Renal cortex interstitium (tissue), 11 donors: ENCODE data around the gene MYRIP. TPM values are rescaled to one million over a fixed set of nuclear protein-coding genes. Genes with fewer than 3 reads are reported as not detected.
"Not testable (repeated sequence)": the region's sequence is repeated elsewhere in the genome, so short reads cannot be mapped to it uniquely, and the experiment has no call there.

ENCODE experiments used
- DNase-seq, 11 donors: peaks; one replicate each; pipeline ENCODE4 v3.0.0-alpha.2; 2013; ENCODE audit warnings: low read depth in 9 of 11, low spot score in 4 of 11; ENCODE audit errors: extremely low read depth in 1 of 11
- polyA plus RNA-seq, 3 donors: library from polyadenylated mRNA; unstranded; fragments of 120-200 nt; gene quantifications; one replicate each; pipeline ENCODE4 v1.2.1, GENCODE V29; 2013; ENCODE audit not compliant: insufficient read length in 3 of 3

The MYRIP gene
- polyA plus RNA-seq, 3 donors, result 1.9 to 2.3 (median 2.0) TPM

GRCh38 chr3:40097131-40098117 is 288.0 kb downstream of the MYRIP start:
- no peak for DNase-seq

GRCh38 chr3:40098261-40098759 is 288.9 kb downstream of the MYRIP start:
- no peak for DNase-seq

GRCh38 chr3:40099871-40100270 is 290.5 kb downstream of the MYRIP start:
- no peak for DNase-seq

GRCh38 chr3:40102182-40102581 is 292.8 kb downstream of the MYRIP start:
- DNase-seq, result no peak

- DNase-seq, result no peak
Measured at GRCh38 chr3:40103829-40104228, 294.4 kb downstream of the MYRIP start.

GRCh38 chr3:40104441-40104840 is 295.0 kb downstream of the MYRIP start:
- no peak for DNase-seq

GRCh38 chr3:40108643-40109042 is 299.2 kb downstream of the MYRIP start:
- no peak for DNase-seq

- DNase-seq, result peak in 1 of 11 donors; percentile 9
Measured at GRCh38 chr3:40109641-40110490, 300.5 kb downstream of the MYRIP start.

GRCh38 chr3:40116478-40117177 is 307.2 kb downstream of the MYRIP start:
- no peak for DNase-seq

- no peak for DNase-seq
Measured at GRCh38 chr3:40118091-40118490, 308.7 kb downstream of the MYRIP start.

GRCh38 chr3:40120067-40120692 is 310.8 kb downstream of the MYRIP start:
- no peak for DNase-seq

GRCh38 chr3:40120806-40121205 is 311.4 kb downstream of the MYRIP start:
- DNase-seq, result peak; percentile 24 to 73 (median 43)

GRCh38 chr3:40124918-40125317 is 315.5 kb downstream of the MYRIP start:
- no peak for DNase-seq

- no peak for DNase-seq
Measured at GRCh38 chr3:40128166-40128565, 318.8 kb downstream of the MYRIP start.

- no peak for DNase-seq
Measured at GRCh38 chr3:40129510-40129909, 320.1 kb downstream of the MYRIP start.

GRCh38 chr3:40129981-40130380 is 320.6 kb downstream of the MYRIP start:
- DNase-seq, result no peak

- no peak for DNase-seq
Measured at GRCh38 chr3:40130721-40131120, 321.3 kb downstream of the MYRIP start.

GRCh38 chr3:40133886-40134575 is 324.6 kb downstream of the MYRIP start:
- not testable (repeated sequence) for DNase-seq
